Smooth muscle cell (in vitro differentiated cells): ENCODE results near the gene L2HGDH. TPM values are rescaled to one million over a fixed set of nuclear protein-coding genes. Genes with fewer than 3 reads are reported as not detected.

Experiments used
- DNase-seq: peaks from one replicate; lab custom pipeline; 2025; ENCODE audit not compliant: unreplicated experiment; lab: John Stamatoyannopoulos, UW
- H2AFZ ChIP-seq: fragments of 200-600 bp; sonication (generic); 2 replicates; pipeline ENCODE4 v1.6.0; 2016; ENCODE audit warnings: antibody characterized with exemption, low read depth, mild to moderate bottlenecking
- H3F3A ChIP-seq: fragments of 200-600 bp; sonication (generic); 2 replicates; pipeline ENCODE4 v1.6.0; 2017; ENCODE audit warnings: antibody characterized with exemption, low read depth
- H3K27ac ChIP-seq: fragments of 200-600 bp; sonication (generic); 2 replicates; pipeline ENCODE4 v1.5.1; 2016; ENCODE audit warnings: low read depth, mild to moderate bottlenecking
- H3K27me3 ChIP-seq: fragments of 200-600 bp; sonication (generic); 2 replicates; pipeline ENCODE4 v1.6.1; 2016; ENCODE audit warnings: low read depth, mild to moderate bottlenecking
- H3K36me3 ChIP-seq: fragments of 200-600 bp; sonication (generic); 2 replicates; pipeline ENCODE4 v1.5.1; 2016; ENCODE audit warnings: low read depth
- H3K4me1 ChIP-seq: fragments of 200-600 bp; sonication (generic); 2 replicates; pipeline ENCODE4 v1.5.1; 2016; ENCODE audit warnings: low read depth
- H3K4me2 ChIP-seq: fragments of 200-600 bp; sonication (generic); 2 replicates; pipeline ENCODE4 v1.6.0; 2016; ENCODE audit warnings: mild to moderate bottlenecking
- H3K4me3 ChIP-seq: fragments of 200-600 bp; sonication (generic); 2 replicates; pipeline ENCODE4 v1.5.1; 2016; ENCODE audit warnings: mild to moderate bottlenecking
- H3K79me2 ChIP-seq: fragments of 200-600 bp; sonication (generic); 2 replicates; pipeline ENCODE4 v1.6.0; 2016; ENCODE audit warnings: low read depth, mild to moderate bottlenecking
- H3K9ac ChIP-seq: fragments of 200-600 bp; sonication (generic); 2 replicates; pipeline ENCODE4 v1.6.0; 2016; ENCODE audit warnings: low read depth
- H3K9me3 ChIP-seq: fragments of 200-600 bp; sonication (generic); replicated peaks from 2 replicates; pipeline ENCODE4 v1.5.1; 2016; ENCODE audit warnings: low read depth
- H4K20me1 ChIP-seq: fragments of 200-600 bp; sonication (generic); 2 replicates; pipeline ENCODE4 v1.6.0; 2016; ENCODE audit warnings: low read depth
- WGBS: methylation state at CpG from one replicate; pipeline ENCODE4 v1.1.7; 2016; ENCODE audit warnings: low lambda C conversion rate; 5-methylcytosine and 5-hydroxymethylcytosine counted together
- polyA plus RNA-seq: library from polyadenylated mRNA; unstranded; fragments of >200 nt; fragmentation: Nextera tagmentation; extraction: Ambion mirVana; gene quantifications from 2 replicates; pipeline ENCODE4 v1.2.1, GENCODE V29; 2016
- total RNA-seq: library from RNA; depleted of rRNA; stranded (reverse); fragments of >200 nt; gene quantifications from 2 replicates; pipeline ENCODE4 v1.2.3, GENCODE V29; 2014
- TF ChIP-seq, protein P1 (sequence below): fragments of 200-600 bp; sonication (generic); IDR thresholded peaks from 2 replicates; pipeline ENCODE4 v1.5.1; 2017; ENCODE audit warnings: borderline replicate concordance, mild to moderate bottlenecking, antibody characterized with exemption; ENCODE audit not compliant: insufficient read depth, poor library complexity, severe bottlenecking

L2HGDH gene
- total RNA-seq: 3.5 and 4.2 TPM in 2 replicates
- 3.0 and 4.6 TPM in 2 replicates for polyA plus RNA-seq

DNA sequence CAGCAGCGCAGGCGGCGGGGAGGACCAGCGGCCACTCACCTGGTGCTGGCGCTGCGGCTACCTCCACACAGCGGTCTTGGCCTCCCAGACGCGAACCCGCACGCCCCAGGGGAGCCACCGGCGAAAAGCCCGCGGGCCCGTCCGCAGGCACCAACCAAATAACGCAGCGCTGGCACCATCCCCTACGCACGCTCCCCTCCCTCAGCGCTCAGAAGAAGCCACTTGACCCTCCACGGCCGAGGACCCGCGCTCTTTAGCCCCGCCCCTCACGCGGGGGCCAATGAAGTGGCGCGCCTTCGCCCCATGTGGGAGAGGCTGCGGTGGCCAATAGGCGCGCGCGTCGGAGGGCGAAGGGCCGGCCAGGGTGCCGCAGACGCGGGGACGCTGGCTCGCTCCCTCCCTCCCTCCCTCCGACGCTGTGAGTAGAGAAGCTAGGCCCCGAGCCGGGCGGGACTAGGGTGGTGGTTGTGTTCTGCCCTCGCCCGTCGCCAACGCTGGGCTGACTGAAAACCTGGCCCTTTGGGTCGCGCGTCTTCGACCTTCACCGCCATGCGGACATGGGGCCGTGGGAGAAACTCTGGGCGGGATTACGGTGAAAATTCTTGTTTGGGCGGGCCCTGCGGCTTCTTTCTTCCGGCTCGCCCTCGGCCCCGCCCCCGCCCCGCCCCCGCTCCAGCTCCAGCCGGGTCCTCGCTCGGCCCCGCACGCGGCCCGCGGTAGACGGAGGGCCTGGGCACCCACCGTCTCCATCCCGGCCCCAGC, at the start of gene L2HGDH, which contains the start of gene DMAC2L:
L2HGDH (minus strand) TSS at position 258 of the 762 bp plus-strand sequence; CDS start at position 179, 79 bp downstream.
DMAC2L (plus strand) TSS at position 353 of the 762 bp plus-strand sequence. CDS start 9,164 bp downstream, outside the sequence.
- Histone ChIP-seq H3K27me3 (no peaks in the 10 kb centered on the region), H2AFZ (peak within 1 kb of the TSS; percentile 95), H3K79me2 (peaks cover 19% of the 10 kb centered on the region), H3K4me2 (peak within 1 kb of the TSS; percentile 92), H3F3A (no peaks in the 10 kb centered on the region), H3K4me3 (peak within 1 kb of the TSS; percentile 71), H3K4me1 (peaks cover 12% of the 10 kb centered on the region), H4K20me1 (no peaks in the 10 kb centered on the region), H3K27ac (peak within 1 kb of the TSS; percentile 89), H3K36me3 (no peaks in the 10 kb centered on the region), H3K9me3 (no peaks in the 10 kb centered on the region), H3K9ac (peak within 1 kb of the TSS; percentile 77)
- WGBS: under 1% methylated on average over 52 of the region's 83 CpGs
- TF ChIP-seq, protein P1, sequence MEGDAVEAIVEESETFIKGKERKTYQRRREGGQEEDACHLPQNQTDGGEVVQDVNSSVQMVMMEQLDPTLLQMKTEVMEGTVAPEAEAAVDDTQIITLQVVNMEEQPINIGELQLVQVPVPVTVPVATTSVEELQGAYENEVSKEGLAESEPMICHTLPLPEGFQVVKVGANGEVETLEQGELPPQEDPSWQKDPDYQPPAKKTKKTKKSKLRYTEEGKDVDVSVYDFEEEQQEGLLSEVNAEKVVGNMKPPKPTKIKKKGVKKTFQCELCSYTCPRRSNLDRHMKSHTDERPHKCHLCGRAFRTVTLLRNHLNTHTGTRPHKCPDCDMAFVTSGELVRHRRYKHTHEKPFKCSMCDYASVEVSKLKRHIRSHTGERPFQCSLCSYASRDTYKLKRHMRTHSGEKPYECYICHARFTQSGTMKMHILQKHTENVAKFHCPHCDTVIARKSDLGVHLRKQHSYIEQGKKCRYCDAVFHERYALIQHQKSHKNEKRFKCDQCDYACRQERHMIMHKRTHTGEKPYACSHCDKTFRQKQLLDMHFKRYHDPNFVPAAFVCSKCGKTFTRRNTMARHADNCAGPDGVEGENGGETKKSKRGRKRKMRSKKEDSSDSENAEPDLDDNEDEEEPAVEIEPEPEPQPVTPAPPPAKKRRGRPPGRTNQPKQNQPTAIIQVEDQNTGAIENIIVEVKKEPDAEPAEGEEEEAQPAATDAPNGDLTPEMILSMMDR: no peak
- peak; percentile 89 for DNase-seq

DNA sequence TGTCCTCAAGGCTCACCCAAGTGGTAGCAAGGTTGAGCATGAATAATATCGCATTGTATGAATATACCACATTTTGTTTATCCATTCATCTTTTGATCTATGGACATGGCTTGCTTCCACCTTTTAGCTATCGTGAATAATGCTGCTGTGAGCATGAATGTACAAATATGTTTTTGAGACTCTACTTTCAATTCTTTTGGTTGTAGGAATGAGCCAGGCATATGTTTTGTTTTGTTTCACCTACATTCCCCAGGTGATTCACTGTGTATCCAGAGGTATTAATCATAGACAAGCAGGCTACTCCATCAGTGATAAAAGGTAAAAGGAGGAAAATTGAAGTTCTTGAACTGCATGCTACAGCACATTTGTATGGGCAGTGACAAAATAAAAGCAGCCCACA, 48.8 kb upstream of the L2HGDH start:
- no peak for DNase-seq
- H3K36me3 ChIP-seq: no peaks in the 10 kb centered on the region
- no peaks in the 10 kb centered on the region for H3K27me3 ChIP-seq
- no peaks in the 10 kb centered on the region for H3K4me1 ChIP-seq
- no peaks in the 10 kb centered on the region for H4K20me1 ChIP-seq
- no peak overlapping the region for H3K27ac ChIP-seq
- H2AFZ ChIP-seq: no peak overlapping the region
- no peaks in the 10 kb centered on the region for H3F3A ChIP-seq
- no peak overlapping the region for H3K4me2 ChIP-seq
- TF ChIP-seq, protein P1: no peak
- H3K9ac ChIP-seq: no peak overlapping the region
- no peaks in the 10 kb centered on the region for H3K79me2 ChIP-seq
- no peaks in the 10 kb centered on the region for H3K9me3 ChIP-seq
- 93% methylated on average over 2 of the region's 2 CpGs for WGBS
- no peak overlapping the region for H3K4me3 ChIP-seq

DNA sequence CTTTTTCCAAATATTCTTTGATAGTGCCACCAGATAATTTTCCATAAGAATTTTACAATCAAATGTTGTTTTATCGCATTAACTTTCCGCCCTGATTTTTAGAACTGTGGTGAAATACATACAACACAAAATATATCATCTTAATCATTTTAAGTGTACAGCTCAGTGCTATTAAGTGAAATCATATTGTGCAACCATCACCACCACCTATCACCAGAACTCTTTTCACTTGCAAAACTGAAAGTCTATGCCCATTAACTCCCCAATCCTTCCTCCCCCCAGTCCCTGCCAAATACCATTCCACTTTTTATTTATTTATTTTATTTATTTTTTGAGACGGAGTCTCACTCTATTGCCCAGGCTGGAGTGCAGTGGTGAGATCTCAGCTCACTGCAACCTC, 48.1 kb upstream of the L2HGDH start:
- Histone ChIP-seq H3K4me1 (no peaks in the 10 kb centered on the region), H3K27ac (no peak overlapping the region), H3K4me3 (no peak overlapping the region), H3K9me3 (no peaks in the 10 kb centered on the region), H3K27me3 (no peaks in the 10 kb centered on the region), H2AFZ (no peak overlapping the region), H3K79me2 (no peaks in the 10 kb centered on the region), H3K36me3 (no peaks in the 10 kb centered on the region), H3K4me2 (no peak overlapping the region), H4K20me1 (no peaks in the 10 kb centered on the region), H3K9ac (no peak overlapping the region), H3F3A (no peaks in the 10 kb centered on the region)
- TF ChIP-seq, protein P1: no peak
- WGBS: 99% methylated on average over 3 of the region's 3 CpGs
- DNase-seq: no peak
